Measurements from ENCODE around the gene TNFRSF19.

DNA sequence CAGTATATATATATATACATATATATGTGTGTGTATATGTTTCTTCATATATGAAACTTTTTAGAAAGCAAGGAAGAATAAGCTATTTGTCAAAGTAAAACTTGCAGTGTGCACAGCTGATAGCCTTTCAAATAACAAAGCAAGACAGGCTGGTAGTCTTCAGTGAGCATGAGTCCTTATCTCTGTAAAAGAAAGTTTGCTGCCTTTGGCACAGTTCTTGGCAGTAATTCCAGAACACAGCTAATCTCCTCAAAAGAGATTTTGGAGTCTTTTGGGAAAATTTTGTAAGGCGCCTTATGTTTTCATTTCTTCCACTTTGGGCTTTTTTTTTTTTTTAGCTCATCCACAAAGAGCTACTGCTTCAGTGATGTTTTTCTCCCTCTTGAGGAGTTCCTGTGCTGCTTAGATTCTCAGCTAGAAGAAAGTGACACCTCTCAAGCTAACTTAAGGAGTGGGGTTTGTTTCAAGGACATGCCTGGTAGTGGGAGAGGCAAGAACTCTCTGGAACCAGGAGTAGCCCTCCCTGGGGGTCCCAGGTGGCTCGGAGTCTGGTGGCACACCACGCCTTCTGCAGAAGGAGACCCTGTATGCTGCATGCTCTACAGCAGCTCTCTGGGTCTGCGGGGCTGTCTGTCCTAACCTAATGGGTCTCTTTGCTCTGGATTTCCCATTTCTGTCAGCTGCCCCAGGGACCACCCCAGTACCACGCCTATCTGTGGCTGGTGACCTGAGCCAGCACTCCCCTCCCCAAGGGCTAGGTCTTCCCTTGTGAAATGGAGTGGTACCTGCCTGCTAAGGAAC lies 58.8 kb downstream of the TNFRSF19 start:
- TF ChIP-seq CTCF (IDR thresholded peaks at IDR 0.05; ENCODE audit: low read depth, low read length), result no peak
- TF ChIP-seq POLR2A (IDR thresholded peaks at IDR 0.05; ENCODE audit: extremely low read depth, insufficient read length), result no peak
